T-cell (primary cell): ENCODE data around the gene UVRAG. TPM values are rescaled to one million over a fixed set of nuclear protein-coding genes. Genes with fewer than 3 reads are reported as not detected.

Experiments
- ATAC-seq, 4 experiments: fragments of 200-7000 bp in 3 of 4; fragments of 150-1000 bp in 1 of 4; cut with Tn5 transposase; replicated peaks in 1 of 4; 1 replicate in 3 of 4; 2 replicates in 1 of 4; pipeline ENCODE4 v1.10.0; 2021; ENCODE audit warnings: moderate library complexity in 3 of 4, mild to moderate bottlenecking in 2 of 4, moderate number of reproducible peaks in 1 of 4
- CTCF ChIA-PET, 2 donors: fragments of 300-600 bp; sonication (Branson Sonifier 250); formaldehyde crosslinking; loops; one replicate each; lab custom pipeline; 2022; ENCODE audit warnings: antibody characterized with exemption in 2 of 2; lab: Charles Lee
- POLR2A ChIA-PET, 2 donors: fragments of 300-600 bp; sonication (Branson Sonifier 250); formaldehyde crosslinking; loops; one replicate each; lab custom pipeline; 2022; ENCODE audit warnings: antibody characterized with exemption in 2 of 2; lab: Charles Lee
- DNase-seq, 35 experiments: peaks; one replicate each; pipeline versions ENCODE4 v3.0.0 to v3.0.0-alpha.2; 2013 to 2023
- H3K27ac ChIP-seq: one replicate; pipeline ENCODE4 v1.5.1; 2013; ENCODE audit warnings: low read length
- H3K27me3 ChIP-seq, 2 experiments: replicated peaks in 1 of 2; 1 replicate in 1 of 2; 2 replicates in 1 of 2; pipeline versions ENCODE4 v1.6.1 to v1.7.0; 2013; ENCODE audit warnings: low read length in 1 of 2, mixed read lengths in 1 of 2; ENCODE audit not compliant: control insufficient read depth in 2 of 2, insufficient read depth in 2 of 2; ENCODE audit errors: extremely low read depth in 1 of 2
- H3K36me3 ChIP-seq, 2 donors: 1 replicate in 1 of 2; 2 replicates in 1 of 2; pipeline versions ENCODE4 v1.6.1 to v1.7.0; 2013; ENCODE audit warnings: low read length in 1 of 2; ENCODE audit not compliant: control insufficient read depth in 2 of 2, insufficient read depth in 1 of 2; ENCODE audit errors: extremely low read depth in 1 of 2
- H3K4me1 ChIP-seq, 2 experiments: 1 replicate in 1 of 2; 2 replicates in 1 of 2; pipeline versions ENCODE4 v1.6.1 to v1.7.0; 2013; ENCODE audit warnings: low read length in 2 of 2, mixed read lengths in 1 of 2; ENCODE audit not compliant: insufficient read depth in 2 of 2, control insufficient read depth in 1 of 2; ENCODE audit errors: extremely low read depth in 1 of 2
- H3K4me3 ChIP-seq, 2 donors: 1 replicate in 1 of 2; 2 replicates in 1 of 2; pipeline versions ENCODE4 v1.5.1 to v1.7.0; 2013; ENCODE audit warnings: mild to moderate bottlenecking in 2 of 2, low read length in 1 of 2, moderate library complexity in 1 of 2; ENCODE audit not compliant: control insufficient read depth in 1 of 2; ENCODE audit errors: extremely low read depth in 1 of 2
- H3K9me3 ChIP-seq: 2 replicates; pipeline ENCODE4 v1.7.0; 2013
- H3K27ac Mint-ChIP-seq, 2 donors: one replicate each; pipeline ENCODE4 v1.8.0; 2020 to 2021; ENCODE audit warnings: mild to moderate bottlenecking in 2 of 2, mixed read lengths in 2 of 2
- H3K27me3 Mint-ChIP-seq, 2 donors: one replicate each; pipeline ENCODE4 v1.8.0; 2021 to 2022; ENCODE audit warnings: mixed read lengths in 2 of 2
- H3K36me3 Mint-ChIP-seq: one replicate; pipeline ENCODE4 v1.8.0; 2021; ENCODE audit warnings: mixed read lengths
- H3K4me1 Mint-ChIP-seq, 3 donors: one replicate each; pipeline ENCODE4 v1.8.0; 2020 to 2022; ENCODE audit warnings: mixed read lengths in 3 of 3, mild to moderate bottlenecking in 1 of 3
- H3K4me3 Mint-ChIP-seq, 3 donors: one replicate each; pipeline ENCODE4 v1.8.0; 2020 to 2022; ENCODE audit warnings: mild to moderate bottlenecking in 3 of 3, mixed read lengths in 3 of 3, moderate library complexity in 3 of 3
- H3K9me3 Mint-ChIP-seq, 3 donors: one replicate each; pipeline ENCODE4 v1.8.0; 2020 to 2022; ENCODE audit warnings: mixed read lengths in 3 of 3
- WGBS: methylation state at CpG from one replicate; pipeline ENCODE4 v1.1.5; 2013; ENCODE audit warnings: missing lambda C conversion rate; ENCODE audit not compliant: insufficient coverage; 5-methylcytosine and 5-hydroxymethylcytosine counted together
- total RNA-seq, 35 experiments: library from RNA in 6 of 35; stranded (reverse) in 6 of 35; fragments of 120-200 nt in 1 of 35; gene quantifications; one replicate each; pipeline versions ENCODE4 v1.2.1 to v1.2.4 and lab custom pipeline; 2013 to 2026

UVRAG gene
- total RNA-seq, 5 donors from 2014 or later (not counting 1 experiment from before 2014, with no cell fraction given): 22.4 to 32.8 (median 27.6) TPM

- peaks cover 2 to 7% (median 3%) of the 10 kb centered on the region in 3 donors for H3K4me1 Mint-ChIP-seq
- no peak overlapping the region for H3K27ac Mint-ChIP-seq
- Histone ChIP-seq H3K9me3 (no peaks in the 10 kb centered on the region), H3K27ac (no peak overlapping the region), H3K27me3 (no peaks in the 10 kb centered on the region), H3K36me3 (peaks cover 0 to 2% of the 10 kb centered on the region in 2 donors), H3K4me3 (no peak overlapping the region), H3K4me1 (no peaks in the 10 kb centered on the region)
- no peak for ATAC-seq
- no peaks in the 10 kb centered on the region for H3K27me3 Mint-ChIP-seq
- ChIA-PET CTCF (interaction anchor here in 1 of 2 donors (0.7 kb wide), 1 partner anchor 1189 kb away, joined by 7 read pairs; no protein-coding TSS in a partner anchor), POLR2A (no interaction called here)
- no peak for DNase-seq
- peaks cover 42% of the 10 kb centered on the region for H3K36me3 Mint-ChIP-seq
- peaks cover 5 to 7% (median 7%) of the 10 kb centered on the region in 3 donors for H3K9me3 Mint-ChIP-seq
- no peak overlapping the region for H3K4me3 Mint-ChIP-seq
These were observed 280.9 kb downstream of the UVRAG start for GRCh38 chr11:76095891-76096290.

- Mint-ChIP-seq H3K4me1 (peaks cover 2 to 8% (median 3%) of the 10 kb centered on the region in 3 donors), H3K36me3 (peaks cover 39% of the 10 kb centered on the region), H3K27ac (no peak overlapping the region), H3K27me3 (no peaks in the 10 kb centered on the region), H3K4me3 (no peak overlapping the region), H3K9me3 (peaks cover under 1% of the 10 kb centered on the region in 3 donors)
- POLR2A ChIA-PET: no interaction called here
- no peaks in the 10 kb centered on the region for H3K4me1 ChIP-seq
- H3K27ac ChIP-seq: no peak overlapping the region
- no peaks in the 10 kb centered on the region for H3K27me3 ChIP-seq
- CTCF ChIA-PET: no interaction called here
- DNase-seq (no peak), ATAC-seq (no peak)
- H3K9me3 ChIP-seq: no peaks in the 10 kb centered on the region
- WGBS: 95% methylated on average over 6 of the region's 6 CpGs
- H3K4me3 ChIP-seq: no peak overlapping the region
- peaks cover 0 to 2% of the 10 kb centered on the region in 2 donors for H3K36me3 ChIP-seq
These were observed 281.5 kb downstream of the UVRAG start for GRCh38 chr11:76096552-76096951.

- CTCF ChIA-PET: interaction anchor here in 1 of 2 donors (0.6 kb wide), 1 partner anchor 213 kb away, joined by 3 read pairs; no protein-coding TSS in a partner anchor
- no peak overlapping the region for H3K4me3 ChIP-seq
- H3K27ac Mint-ChIP-seq: no peak overlapping the region
- no peaks in the 10 kb centered on the region for H3K27me3 Mint-ChIP-seq
- peaks cover 0 to 8% (median 0%) of the 10 kb centered on the region in 3 donors for H3K4me1 Mint-ChIP-seq
- no peaks in the 10 kb centered on the region for H3K9me3 ChIP-seq
- ATAC-seq: no peak
- POLR2A ChIA-PET: no interaction called here
- H3K4me1 ChIP-seq: no peaks in the 10 kb centered on the region
- no peaks in the 10 kb centered on the region for H3K27me3 ChIP-seq
- H3K36me3 Mint-ChIP-seq: peaks cover 23% of the 10 kb centered on the region
- no peak overlapping the region for H3K27ac ChIP-seq
- DNase-seq: no peak
- no peaks in the 10 kb centered on the region for H3K9me3 Mint-ChIP-seq
- WGBS: 73% methylated on average over 1 of the region's 1 CpG
- H3K4me3 Mint-ChIP-seq: no peak overlapping the region
- H3K36me3 ChIP-seq: no peaks in the 10 kb centered on the region
These were observed 287.8 kb downstream of the UVRAG start for GRCh38 chr11:76102802-76103201.

GRCh38 chr11:76103460-76103859 is 288.4 kb downstream of the UVRAG start:
- DNase-seq (no peak), ATAC-seq (no peak)
- no peaks in the 10 kb centered on the region for H3K4me1 ChIP-seq
- Mint-ChIP-seq H3K4me1 (peaks cover 0 to 8% (median 0%) of the 10 kb centered on the region in 3 donors), H3K4me3 (no peak overlapping the region), H3K9me3 (no peaks in the 10 kb centered on the region), H3K36me3 (peaks cover 27% of the 10 kb centered on the region), H3K27me3 (no peaks in the 10 kb centered on the region), H3K27ac (no peak overlapping the region)
- WGBS: no CpG with 5 or more reads among the region's 1 CpG
- no peak overlapping the region for H3K27ac ChIP-seq
- CTCF ChIA-PET: interaction anchor here (0.6 to 0.7 kb wide), 2 partner anchors 10 to 214 kb away, joined by 3 to 4 read pairs; no protein-coding TSS in a partner anchor
- H3K27me3 ChIP-seq: no peaks in the 10 kb centered on the region
- no peak overlapping the region for H3K4me3 ChIP-seq
- H3K9me3 ChIP-seq: no peaks in the 10 kb centered on the region
- no peaks in the 10 kb centered on the region for H3K36me3 ChIP-seq
- POLR2A ChIA-PET: interaction anchor here in 1 of 2 donors (0.6 kb wide), 1 partner anchor 17 kb away, joined by 4 read pairs; no protein-coding TSS in a partner anchor

- POLR2A ChIA-PET: no interaction called here
- Mint-ChIP-seq H3K36me3 (peaks cover 24% of the 10 kb centered on the region), H3K27ac (no peak overlapping the region), H3K4me1 (peaks cover 0 to 8% (median 0%) of the 10 kb centered on the region in 3 donors), H3K27me3 (no peaks in the 10 kb centered on the region), H3K9me3 (no peaks in the 10 kb centered on the region), H3K4me3 (no peak overlapping the region)
- no CpG with 5 or more reads among the region's 7 CpGs for WGBS
- DNase-seq (no peak), ATAC-seq (no peak)
- H3K4me1 ChIP-seq: no peaks in the 10 kb centered on the region
- H3K27me3 ChIP-seq: no peaks in the 10 kb centered on the region
- H3K36me3 ChIP-seq: no peaks in the 10 kb centered on the region
- CTCF ChIA-PET: interaction anchor here in 1 of 2 donors (1.2 kb wide), 1 partner anchor 13 kb away, joined by 3 read pairs; no protein-coding TSS in a partner anchor
- no peaks in the 10 kb centered on the region for H3K9me3 ChIP-seq
- H3K4me3 ChIP-seq: no peak overlapping the region
- H3K27ac ChIP-seq: no peak overlapping the region
These were observed 289.3 kb downstream of the UVRAG start for GRCh38 chr11:76104285-76104684.

GRCh38 chr11:76105637-76106036 is 290.6 kb downstream of the UVRAG start:
- Mint-ChIP-seq H3K27me3 (no peaks in the 10 kb centered on the region), H3K27ac (no peak overlapping the region), H3K4me1 (peaks cover 0 to 3% (median 0%) of the 10 kb centered on the region in 3 donors), H3K36me3 (peaks cover 18% of the 10 kb centered on the region), H3K9me3 (no peaks in the 10 kb centered on the region), H3K4me3 (no peak overlapping the region)
- DNase-seq (no peak), ATAC-seq (no peak)
- Histone ChIP-seq H3K36me3 (no peaks in the 10 kb centered on the region), H3K9me3 (no peaks in the 10 kb centered on the region), H3K27ac (no peak overlapping the region), H3K27me3 (no peaks in the 10 kb centered on the region), H3K4me3 (no peak overlapping the region), H3K4me1 (no peaks in the 10 kb centered on the region)
- ChIA-PET CTCF (no interaction called here), POLR2A (no interaction called here)
- WGBS: no CpG with 5 or more reads among the region's 1 CpG
